Activated naive CD4-positive, alpha-beta T cell treated with anti-CD3 and anti-CD28 coated beads, Interleukin-2, amount 10 ng/mL, durations not matched to agents 7 days and 5 days (primary cell): ENCODE results near the gene PIK3IP1.
"Not testable (repeated sequence)": the region's sequence is repeated elsewhere in the genome, so short reads cannot be mapped to it uniquely, and the experiment has no call there.

Experiments used
- CTCF ChIA-PET: fragments of 350-600 bp; sonication (Branson Sonifier 250); formaldehyde crosslinking; loops from one replicate; lab custom pipeline; 2021; ENCODE audit warnings: antibody characterized with exemption; lab: Charles Lee
- DNase-seq: peaks from one replicate; pipeline ENCODE4 v3.0.0-alpha.2; 2020
- H3K27ac Mint-ChIP-seq: one replicate; pipeline ENCODE4 v1.8.0; 2021; ENCODE audit warnings: mild to moderate bottlenecking, moderate library complexity, mixed read lengths
- H3K27me3 Mint-ChIP-seq: one replicate; pipeline ENCODE4 v1.8.0; 2021; ENCODE audit warnings: mild to moderate bottlenecking, mixed read lengths
- H3K36me3 Mint-ChIP-seq: one replicate; pipeline ENCODE4 v1.8.0; 2021; ENCODE audit warnings: mixed read lengths
- H3K4me1 Mint-ChIP-seq: one replicate; pipeline ENCODE4 v1.8.0; 2021; ENCODE audit warnings: mixed read lengths
- H3K4me3 Mint-ChIP-seq: one replicate; pipeline ENCODE4 v1.8.0; 2021; ENCODE audit warnings: mild to moderate bottlenecking, moderate library complexity, mixed read lengths
- H3K9me3 Mint-ChIP-seq: one replicate; pipeline ENCODE4 v1.8.0; 2021; ENCODE audit warnings: mixed read lengths

PIK3IP1 gene

GRCh38 chr22:31327806-31328543, 35.7 kb upstream of the PIK3IP1 start:
- Mint-ChIP-seq H3K27ac (no peak overlapping the region), H3K9me3 (no peaks in the 10 kb centered on the region), H3K27me3 (no peaks in the 10 kb centered on the region), H3K36me3 (peaks cover 57% of the 10 kb centered on the region), H3K4me3 (no peak overlapping the region), H3K4me1 (peaks cover 17% of the 10 kb centered on the region)
- CTCF ChIA-PET: interaction anchor here (1.1 kb wide), 1 partner anchor 15 kb away, joined by 3 read pairs; no protein-coding TSS in a partner anchor
- no peak for DNase-seq

GRCh38 chr22:31326877-31327276, 34.6 kb upstream of the PIK3IP1 start:
- no peak for DNase-seq
- Mint-ChIP-seq H3K9me3 (no peaks in the 10 kb centered on the region), H3K27ac (no peak overlapping the region), H3K4me3 (no peak overlapping the region), H3K36me3 (peaks cover 55% of the 10 kb centered on the region), H3K27me3 (no peaks in the 10 kb centered on the region), H3K4me1 (peaks cover 17% of the 10 kb centered on the region)
- CTCF ChIA-PET: interaction anchor here (1.1 kb wide), 1 partner anchor 14 kb away, joined by 3 read pairs; no protein-coding TSS in a partner anchor

GRCh38 chr22:31323578-31324550, 31.6 kb upstream of the PIK3IP1 start:
- Mint-ChIP-seq H3K27me3 (no peaks in the 10 kb centered on the region), H3K4me1 (no peaks in the 10 kb centered on the region), H3K27ac (peak overlapping the region; percentile 30), H3K4me3 (no peak overlapping the region), H3K36me3 (peaks cover 35% of the 10 kb centered on the region), H3K9me3 (no peaks in the 10 kb centered on the region)
- CTCF ChIA-PET: interaction anchor here (0.6 to 2.2 kb wide), 3 partner anchors 8 to 21 kb away, joined by 3 to 13 read pairs (median 4); no protein-coding TSS in a partner anchor
- DNase-seq: no peak

- DNase-seq: no peak
- CTCF ChIA-PET: interaction anchor here (1.2 kb wide), 1 partner anchor 10 kb away, joined by 4 read pairs; no protein-coding TSS in a partner anchor
- peaks cover 19% of the 10 kb centered on the region for H3K36me3 Mint-ChIP-seq
- H3K27ac Mint-ChIP-seq: no peak overlapping the region
- no peaks in the 10 kb centered on the region for H3K9me3 Mint-ChIP-seq
- no peaks in the 10 kb centered on the region for H3K4me1 Mint-ChIP-seq
- no peaks in the 10 kb centered on the region for H3K27me3 Mint-ChIP-seq
- H3K4me3 Mint-ChIP-seq: no peak overlapping the region
Observed at GRCh38 chr22:31321421-31321820, 29.1 kb upstream of the PIK3IP1 start.

- DNase-seq, H3K27me3 Mint-ChIP-seq, H3K4me3 Mint-ChIP-seq, H3K27ac Mint-ChIP-seq: not testable (repeated sequence)
- Mint-ChIP-seq H3K9me3 (peaks cover 17% of the 10 kb centered on the region), H3K36me3 (peaks cover 32% of the 10 kb centered on the region), H3K4me1 (peaks cover 21% of the 10 kb centered on the region)
- CTCF ChIA-PET: interaction anchor here (1.0 to 3.3 kb wide), 11 partner anchors 8 to 204 kb away, joined by 3 to 35 read pairs (median 8); partner anchors contain the start of genes LIMK2 and PIK3IP1
Observed at GRCh38 chr22:31314220-31314619, 21.9 kb upstream of the PIK3IP1 start.

GRCh38 chr22:31313366-31314147, 21.3 kb upstream of the PIK3IP1 start:
- H3K9me3 Mint-ChIP-seq: peaks cover 17% of the 10 kb centered on the region
- H3K4me3 Mint-ChIP-seq: no peak overlapping the region
- H3K27me3 Mint-ChIP-seq: peaks cover 3% of the 10 kb centered on the region
- peaks cover 34% of the 10 kb centered on the region for H3K36me3 Mint-ChIP-seq
- CTCF ChIA-PET: interaction anchor here (0.8 to 3.3 kb wide), 27 partner anchors 9 to 206 kb away, joined by 3 to 35 read pairs (median 4); partner anchors contain the start of genes LIMK2 and PIK3IP1
- H3K4me1 Mint-ChIP-seq: peaks cover 27% of the 10 kb centered on the region
- peak; percentile 81 for DNase-seq
- H3K27ac Mint-ChIP-seq: peak overlapping the region; percentile 7

GRCh38 chr22:31308181-31308580, 15.9 kb upstream of the PIK3IP1 start:
- CTCF ChIA-PET: interaction anchor here (0.6 to 1.2 kb wide), 2 partner anchors 8 to 20 kb away, joined by 3 read pairs; no protein-coding TSS in a partner anchor
- Mint-ChIP-seq H3K36me3 (peaks cover 19% of the 10 kb centered on the region), H3K4me1 (peaks cover 51% of the 10 kb centered on the region), H3K27me3 (no peaks in the 10 kb centered on the region), H3K9me3 (no peaks in the 10 kb centered on the region), H3K27ac (peak overlapping the region; percentile 85), H3K4me3 (no peak overlapping the region)
- DNase-seq: no peak

GRCh38 chr22:31305194-31305593, 12.9 kb upstream of the PIK3IP1 start:
- CTCF ChIA-PET: no interaction called here
- H3K27me3 Mint-ChIP-seq: no peaks in the 10 kb centered on the region
- no peak overlapping the region for H3K27ac Mint-ChIP-seq
- H3K4me1 Mint-ChIP-seq: peaks cover 39% of the 10 kb centered on the region
- DNase-seq: no peak
- peaks cover 15% of the 10 kb centered on the region for H3K36me3 Mint-ChIP-seq
- H3K9me3 Mint-ChIP-seq: no peaks in the 10 kb centered on the region
- H3K4me3 Mint-ChIP-seq: no peak overlapping the region

GRCh38 chr22:31302537-31302936, 10.2 kb upstream of the PIK3IP1 start:
- peaks cover 17% of the 10 kb centered on the region for H3K4me1 Mint-ChIP-seq

GRCh38 chr22:31302006-31302405, 9.7 kb upstream of the PIK3IP1 start:
- Mint-ChIP-seq H3K4me3 (no peak overlapping the region), H3K9me3 (no peaks in the 10 kb centered on the region), H3K27ac (no peak overlapping the region), H3K4me1 (peaks cover 14% of the 10 kb centered on the region), H3K36me3 (peaks cover 11% of the 10 kb centered on the region), H3K27me3 (no peaks in the 10 kb centered on the region)
- CTCF ChIA-PET: interaction anchor here (0.8 to 0.9 kb wide), 2 partner anchors 9 to 11 kb away, joined by 3 read pairs; no protein-coding TSS in a partner anchor
- no peak for DNase-seq

More at GRCh38 chr22:31302537-31302936, 10.2 kb upstream of the PIK3IP1 start:
- no peaks in the 10 kb centered on the region for H3K27me3 Mint-ChIP-seq
- DNase-seq: no peak
- H3K9me3 Mint-ChIP-seq: no peaks in the 10 kb centered on the region
- peaks cover 11% of the 10 kb centered on the region for H3K36me3 Mint-ChIP-seq
- H3K4me3 Mint-ChIP-seq: no peak overlapping the region
- no peak overlapping the region for H3K27ac Mint-ChIP-seq
- CTCF ChIA-PET: interaction anchor here (0.8 kb wide), 1 partner anchor 9 kb away, joined by 3 read pairs; no protein-coding TSS in a partner anchor

GRCh38 chr22:31300896-31301295, 8.6 kb upstream of the PIK3IP1 start:
- Mint-ChIP-seq H3K4me1 (peaks cover 14% of the 10 kb centered on the region), H3K27me3 (no peaks in the 10 kb centered on the region), H3K9me3 (no peaks in the 10 kb centered on the region), H3K4me3 (no peak overlapping the region), H3K36me3 (peaks cover 7% of the 10 kb centered on the region), H3K27ac (no peak overlapping the region)
- DNase-seq: no peak
- CTCF ChIA-PET: interaction anchor here (1.1 to 5.6 kb wide), 3 partner anchors 8 to 12 kb away, joined by 3 to 27 read pairs (median 3); no protein-coding TSS in a partner anchor

- CTCF ChIA-PET: interaction anchor here (1.1 to 5.6 kb wide), 2 partner anchors 10 to 17 kb away, joined by 4 to 27 read pairs; no protein-coding TSS in a partner anchor
- H3K27me3 Mint-ChIP-seq: peaks cover 4% of the 10 kb centered on the region
- peak overlapping the region; percentile 66 for H3K27ac Mint-ChIP-seq
- H3K4me3 Mint-ChIP-seq: peak overlapping the region; percentile 45
- peaks cover 16% of the 10 kb centered on the region for H3K36me3 Mint-ChIP-seq
- no peaks in the 10 kb centered on the region for H3K9me3 Mint-ChIP-seq
- no peak for DNase-seq
- peaks cover 42% of the 10 kb centered on the region for H3K4me1 Mint-ChIP-seq
Observed at GRCh38 chr22:31295831-31296657, 3.8 kb upstream of the PIK3IP1 start.
